A549 (cell line): ENCODE measurements around the gene BFSP2. TPM values are rescaled to one million over a fixed set of nuclear protein-coding genes. Genes with fewer than 3 reads are reported as not detected.

ENCODE experiments used
- ATAC-seq, 2 experiments: fragments of 200-7000 bp in 1 of 2; fragments of >200 bp in 1 of 2; cut with Nextera tagmentation in 1 of 2; cut with Tn5 transposase in 1 of 2; 3 replicates each; pipeline versions ENCODE4 v1.8.0 to v1.9.1; 2018 to 2020; ENCODE audit warnings: mild to moderate bottlenecking in 1 of 2, moderate library complexity in 1 of 2
- CTCF ChIA-PET: fragments of 300-600 bp; sonication (Branson Sonifier 250); formaldehyde crosslinking; extraction: SDS; loops from one replicate; lab custom pipeline; 2021; ENCODE audit warnings: antibody characterized with exemption, inconsistent platforms; lab: Yijun Ruan, JAX
- POLR2A ChIA-PET: fragments of 350-600 bp; formaldehyde crosslinking; extraction: SDS; loops from one replicate; lab custom pipeline; 2021; ENCODE audit warnings: antibody characterized with exemption, inconsistent platforms; lab: Yijun Ruan, JAX
- DNase-seq, 2 experiments: peaks; one replicate each; pipeline versions ENCODE4 v3.0.0 to v3.0.0-alpha.2; 2011 to 2016; ENCODE audit warnings: low read depth in 1 of 2, low spot score in 1 of 2
- FAIRE-seq: peaks from 2 replicates; lab custom pipeline; 2011; peaks lifted over from hg19 to GRCh38; lab: Jason Lieb, UNC
- H3K27ac ChIP-seq, 2 experiments: fragments of >200 bp; sonication (Bioruptor Twin); formaldehyde crosslinking; 3 replicates each; pipeline ENCODE4 v1.5.1; 2016 to 2017
- H3K4me1 ChIP-seq: fragments of >200 bp; sonication (Bioruptor Twin); formaldehyde crosslinking; 3 replicates; pipeline ENCODE4 v1.6.1; 2016
- H3K4me2 ChIP-seq: fragments of >200 bp; sonication (Bioruptor Twin); formaldehyde crosslinking; 3 replicates; pipeline ENCODE4 v1.6.1; 2016
- H3K4me3 ChIP-seq: fragments of >200 bp; sonication (Bioruptor Twin); formaldehyde crosslinking; 3 replicates; pipeline ENCODE4 v1.5.1; 2016
- H3K9me3 ChIP-seq: fragments of >200 bp; sonication (Bioruptor Twin); formaldehyde crosslinking; 3 replicates; pipeline ENCODE4 v1.6.1; 2016
- ATOH8 ChIP-seq: fragments of 250-450 bp; sonication (Bioruptor Pico); IDR thresholded peaks from 2 replicates; pipeline ENCODE4 v1.5.0; 2020; ENCODE audit warnings: low read depth, mild to moderate bottlenecking, moderate library complexity
- CHD2 ChIP-seq: fragments of 150-350 bp; IDR thresholded peaks from 2 replicates; pipeline ENCODE4 v1.6.1; 2014; ENCODE audit warnings: low read length; ENCODE audit not compliant: partially characterized antibody
- CTCF ChIP-seq: fragments of >200 bp; sonication (Bioruptor Twin); formaldehyde crosslinking; IDR thresholded peaks from 3 replicates; pipeline ENCODE4 v1.5.1; 2016
- EHF ChIP-seq: fragments of 250-450 bp; sonication (Bioruptor Pico); IDR thresholded peaks from 2 replicates; pipeline ENCODE4 v1.5.0; 2020; ENCODE audit warnings: mild to moderate bottlenecking
- EP300 ChIP-seq, 2 experiments: fragments of >200 bp; sonication (Bioruptor Twin); formaldehyde crosslinking; IDR thresholded peaks; 2 replicates in 1 of 2; 3 replicates in 1 of 2; pipeline ENCODE4 v1.6.1; 2016 to 2017
- ESRRA ChIP-seq: fragments of 150-350 bp; IDR thresholded peaks from 2 replicates; pipeline ENCODE4 v1.6.1; 2014; ENCODE audit warnings: mild to moderate bottlenecking, low read length, borderline replicate concordance
- FOSB ChIP-seq: fragments of 250-450 bp; sonication (Bioruptor Pico); IDR thresholded peaks from 2 replicates; pipeline ENCODE4 v1.5.0; 2020; ENCODE audit warnings: mild to moderate bottlenecking, moderate library complexity
- FOSL2 ChIP-seq, 2 experiments: fragments of 450-650 bp in 1 of 2; fragments of >200 bp in 1 of 2; sonication (Bioruptor Twin) in 1 of 2; formaldehyde crosslinking; IDR thresholded peaks; 2 replicates each; pipeline versions ENCODE4 v1.5.0 to v1.6.1; 2016 to 2020; ENCODE audit warnings: mild to moderate bottlenecking in 1 of 2, moderate library complexity in 1 of 2
- GATA3 ChIP-seq: IDR thresholded peaks from 2 replicates; pipeline ENCODE4 v1.6.1; 2012; ENCODE audit warnings: borderline replicate concordance
- HEYL ChIP-seq: fragments of 250-450 bp; sonication (Bioruptor Pico); IDR thresholded peaks from 2 replicates; pipeline ENCODE4 v1.8.0; 2021; ENCODE audit warnings: mild to moderate bottlenecking, moderate library complexity
- JUNB ChIP-seq: fragments of >200 bp; sonication (Bioruptor Twin); formaldehyde crosslinking; IDR thresholded peaks from 2 replicates; pipeline ENCODE4 v1.6.1; 2016
- KDM5A ChIP-seq: fragments of 200-600 bp; sonication (generic); IDR thresholded peaks from 2 replicates; pipeline ENCODE4 v1.6.1; 2016; ENCODE audit warnings: antibody characterized with exemption, mild to moderate bottlenecking
- MAFK ChIP-seq: fragments of 450-650 bp; IDR thresholded peaks from 2 replicates; pipeline ENCODE4 v1.6.1; 2014; ENCODE audit not compliant: partially characterized antibody
- PHF8 ChIP-seq: fragments of 200-600 bp; sonication (generic); IDR thresholded peaks from 2 replicates; pipeline ENCODE4 v1.6.1; 2016; ENCODE audit warnings: low read depth, mild to moderate bottlenecking, antibody characterized with exemption, moderate library complexity, borderline replicate concordance
- POLR2A ChIP-seq: IDR thresholded peaks from 2 replicates; pipeline ENCODE4 v1.6.1; 2012; ENCODE audit warnings: mild to moderate bottlenecking, low read length
- RAD21 ChIP-seq, 2 experiments: fragments of >200 bp in 1 of 2; sonication (Bioruptor Twin) in 1 of 2; formaldehyde crosslinking in 1 of 2; IDR thresholded peaks in 1 of 2; conservative IDR thresholded peaks in 1 of 2; 2 replicates in 1 of 2; 3 replicates in 1 of 2; pipeline ENCODE4 v1.6.1; 2012 to 2018; ENCODE audit warnings: inconsistent platforms in 1 of 2
- RCOR1 ChIP-seq: fragments of 150-350 bp; IDR thresholded peaks from 2 replicates; pipeline ENCODE4 v1.6.1; 2014; ENCODE audit warnings: antibody characterized with exemption, low read length, low read depth
- RFX5 ChIP-seq: fragments of 450-650 bp; IDR thresholded peaks from 2 replicates; pipeline ENCODE4 v1.7.1; 2014; ENCODE audit warnings: antibody characterized with exemption, mild to moderate bottlenecking, moderate library complexity
- SMC3 ChIP-seq: fragments of >200 bp; sonication (Bioruptor Twin); formaldehyde crosslinking; IDR thresholded peaks from 3 replicates; pipeline ENCODE4 v1.6.1; 2018; ENCODE audit warnings: inconsistent platforms
- ZC3H11A ChIP-seq: fragments of 450-650 bp; IDR thresholded peaks from 2 replicates; pipeline ENCODE4 v1.6.1; 2014; ENCODE audit warnings: antibody characterized with exemption, mild to moderate bottlenecking
- WGBS: methylation state at CpG from one replicate; pipeline ENCODE4 v1.1.6; 2017; ENCODE audit errors: missing lambda C conversion rate; 5-methylcytosine and 5-hydroxymethylcytosine counted together
- polyA plus RNA-seq, 4 experiments: library from polyadenylated mRNA; depleted of rRNA in 3 of 4; stranded (reverse); fragments of >200 nt; fragmentation: RNase III in 1 of 4; extraction: RNeasy Plus Mini Kit Qiagen cat#74134 plus additional on column Dnase treatment in 1 of 4; gene quantifications; 2 replicates in 3 of 4; 3 replicates in 1 of 4; pipeline ENCODE4 v1.2.3, GENCODE V29; 2011 to 2017
- TF ChIP-seq, protein P1 (sequence below): fragments of 250-450 bp; sonication (Bioruptor Pico); IDR thresholded peaks from 2 replicates; pipeline ENCODE4 v1.5.0; 2021; ENCODE audit warnings: mild to moderate bottlenecking, moderate library complexity, borderline replicate concordance
- TF ChIP-seq, protein P2 (sequence below): fragments of >200 bp; sonication (Bioruptor Twin); formaldehyde crosslinking; IDR thresholded peaks from 2 replicates; pipeline ENCODE4 v1.6.1; 2016

Gene BFSP2
- polyA plus RNA-seq, 2 of the 4 experiments (the other 2 are of a cell fraction), result 0.18 TPM; not detected in 1

GRCh38 chr3:133367403-133367802 is 32.5 kb upstream of the BFSP2 start:
- CTCF ChIA-PET, result interaction anchor here (0.9 kb wide), 1 partner anchor 10 kb away, joined by 3 read pairs; no protein-coding TSS in a partner anchor
- Histone ChIP-seq H3K9me3 (no peaks in the 10 kb centered on the region), H3K4me1 (no peaks in the 10 kb centered on the region), H3K27ac (no peak overlapping the region), H3K4me3 (no peak overlapping the region), H3K4me2 (no peak overlapping the region)
- 10% methylated on average over 3 of the region's 3 CpGs for WGBS
- ATAC-seq (no peak), DNase-seq (no peak), FAIRE-seq (no peak)
- POLR2A ChIA-PET, result no interaction called here
- no peak for TF ChIP-seq RFX5
- TF ChIP-seq FOSB (CRISPR knock-in tag), result no peak
- TF ChIP-seq SMC3, result no peak
- TF ChIP-seq ZC3H11A, result no peak
- TF ChIP-seq, protein P1, sequence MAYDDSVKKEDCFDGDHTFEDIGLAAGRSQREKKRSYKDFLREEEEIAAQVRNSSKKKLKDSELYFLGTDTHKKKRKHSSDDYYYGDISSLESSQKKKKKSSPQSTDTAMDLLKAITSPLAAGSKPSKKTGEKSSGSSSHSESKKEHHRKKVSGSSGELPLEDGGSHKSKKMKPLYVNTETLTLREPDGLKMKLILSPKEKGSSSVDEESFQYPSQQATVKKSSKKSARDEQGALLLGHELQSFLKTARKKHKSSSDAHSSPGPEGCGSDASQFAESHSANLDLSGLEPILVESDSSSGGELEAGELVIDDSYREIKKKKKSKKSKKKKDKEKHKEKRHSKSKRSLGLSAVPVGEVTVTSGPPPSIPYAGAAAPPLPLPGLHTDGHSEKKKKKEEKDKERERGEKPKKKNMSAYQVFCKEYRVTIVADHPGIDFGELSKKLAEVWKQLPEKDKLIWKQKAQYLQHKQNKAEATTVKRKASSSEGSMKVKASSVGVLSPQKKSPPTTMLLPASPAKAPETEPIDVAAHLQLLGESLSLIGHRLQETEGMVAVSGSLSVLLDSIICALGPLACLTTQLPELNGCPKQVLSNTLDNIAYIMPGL (CRISPR knock-in tag), result no peak
- no peak for TF ChIP-seq MAFK
- TF ChIP-seq, protein P2, sequence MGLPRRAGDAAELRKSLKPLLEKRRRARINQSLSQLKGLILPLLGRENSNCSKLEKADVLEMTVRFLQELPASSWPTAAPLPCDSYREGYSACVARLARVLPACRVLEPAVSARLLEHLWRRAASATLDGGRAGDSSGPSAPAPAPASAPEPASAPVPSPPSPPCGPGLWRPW, result no peak
- no peak for TF ChIP-seq POLR2A
- no peak for TF ChIP-seq KDM5A
- no peak for TF ChIP-seq RCOR1
- no peak for TF ChIP-seq ATOH8 (CRISPR knock-in tag)
- TF ChIP-seq ESRRA, result no peak
- no peak for TF ChIP-seq HEYL (CRISPR knock-in tag)
- no peak for TF ChIP-seq EHF
- no peak for TF ChIP-seq EP300 (IDR thresholded peaks at IDR 0.05)
- no peak for TF ChIP-seq CTCF
- TF ChIP-seq JUNB, result no peak
- TF ChIP-seq CHD2, result no peak
- no peak for TF ChIP-seq RAD21 (conservative IDR thresholded peaks at IDR 0.05 in 1 of 2, IDR thresholded peaks at IDR 0.05 in 1 of 2)

DNA sequence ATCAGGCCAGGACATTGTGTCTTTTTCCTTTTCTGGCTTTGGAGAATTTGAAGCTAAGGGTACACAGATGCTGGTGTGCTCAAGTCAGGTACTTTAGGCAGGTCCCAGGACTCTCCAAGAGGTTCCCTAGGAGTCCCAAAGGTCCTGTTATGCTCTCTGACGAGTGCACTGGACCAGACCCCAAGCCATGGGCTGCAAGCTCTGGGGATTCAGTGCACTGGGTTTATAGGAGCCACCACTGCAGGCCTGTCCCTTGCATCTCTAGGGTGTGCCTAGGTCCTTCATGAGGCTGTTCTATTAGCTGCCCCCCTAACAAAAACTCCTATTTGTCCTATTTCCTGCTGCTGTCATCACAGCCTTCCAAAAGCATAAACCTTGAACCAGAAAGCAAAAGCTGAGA is 31.9 kb upstream of the BFSP2 start:
- Histone ChIP-seq H3K27ac (no peak overlapping the region), H3K9me3 (no peaks in the 10 kb centered on the region), H3K4me2 (no peak overlapping the region), H3K4me1 (no peaks in the 10 kb centered on the region), H3K4me3 (no peak overlapping the region)
- ATAC-seq (no peak), DNase-seq (no peak), FAIRE-seq (no peak)
- WGBS, result no CpG with 5 or more reads among the region's 1 CpG
- ChIA-PET POLR2A (no interaction called here), CTCF (interaction anchor here (0.9 kb wide), 1 partner anchor 9 kb away, joined by 3 read pairs; no protein-coding TSS in a partner anchor)
- TF ChIP-seq GATA3 (no peak), FOSL2 (IDR thresholded peaks at IDR 0.05) (no peak), FOSL2 (CRISPR knock-in tag; IDR thresholded peaks at IDR 0.05) (no peak), PHF8 (no peak), ZC3H11A (no peak), EHF (no peak), RAD21 (conservative IDR thresholded peaks at IDR 0.05 in 1 of 2, IDR thresholded peaks at IDR 0.05 in 1 of 2) (no peak)
- TF ChIP-seq, protein P2, result no peak
